Osteoblast (primary cell): ENCODE measurements around the gene EPHB3. TPM values are rescaled to one million over a fixed set of nuclear protein-coding genes. Genes with fewer than 3 reads are reported as not detected.

Experiments used
- DNase-seq: peaks from one replicate; pipeline ENCODE4 v3.0.0; 2011; ENCODE audit warnings: low spot score, mixed read lengths; ENCODE audit not compliant: insufficient read length; ENCODE audit errors: missing footprints
- H2AFZ ChIP-seq: 2 replicates; pipeline ENCODE4 v1.6.0; 2011; ENCODE audit warnings: mild to moderate bottlenecking, low read length
- H3K27ac ChIP-seq: 2 replicates; pipeline ENCODE4 v1.5.1; 2011; ENCODE audit warnings: mild to moderate bottlenecking, low read depth, low read length, moderate library complexity
- H3K27me3 ChIP-seq: 2 replicates; pipeline ENCODE4 v1.6.0; 2012; ENCODE audit warnings: mild to moderate bottlenecking, control low read depth, inconsistent platforms, low read length, moderate library complexity; ENCODE audit not compliant: insufficient read depth
- H3K36me3 ChIP-seq: 2 replicates; pipeline ENCODE4 v1.5.1; 2011; ENCODE audit warnings: mild to moderate bottlenecking, low read length, control low read depth, moderate library complexity; ENCODE audit not compliant: insufficient read depth
- H3K4me1 ChIP-seq: 2 replicates; pipeline ENCODE4 v1.5.1; 2011; ENCODE audit warnings: mild to moderate bottlenecking, low read length, control low read depth, moderate library complexity; ENCODE audit not compliant: insufficient read depth
- H3K4me2 ChIP-seq: 2 replicates; pipeline ENCODE4 v1.6.0; 2011; ENCODE audit warnings: mild to moderate bottlenecking, low read length; ENCODE audit not compliant: insufficient read depth
- H3K4me3 ChIP-seq: fragments of 200-600 bp; sonication (generic); 3 replicates; pipeline ENCODE4 v1.5.1; 2012; ENCODE audit warnings: mild to moderate bottlenecking, low read length, inconsistent platforms; ENCODE audit not compliant: insufficient read depth
- H3K79me2 ChIP-seq: 2 replicates; pipeline ENCODE4 v1.6.0; 2012; ENCODE audit warnings: mild to moderate bottlenecking, low read length, control low read depth, inconsistent platforms; ENCODE audit not compliant: insufficient read depth
- H3K9me3 ChIP-seq: 2 replicates; pipeline ENCODE4 v1.5.1; 2011; ENCODE audit warnings: low read depth, low read length, control low read depth
- H4K20me1 ChIP-seq: 2 replicates; pipeline ENCODE4 v1.6.0; 2012; ENCODE audit warnings: mild to moderate bottlenecking, low read length, control low read depth; ENCODE audit not compliant: insufficient read depth
- total RNA-seq: library from RNA; depleted of rRNA; stranded (reverse); fragments of >200 nt; gene quantifications from 2 replicates; pipeline ENCODE4 v1.2.3, GENCODE V29; 2012
- TF ChIP-seq, protein P1 (sequence below): IDR thresholded peaks from 2 replicates; pipeline ENCODE4 v1.5.1; 2011; ENCODE audit warnings: mild to moderate bottlenecking, low read depth, low read length, moderate library complexity; ENCODE audit errors: extremely low read depth

EPHB3 gene
- total RNA-seq, 1 donor, result 3.6 TPM

DNA sequence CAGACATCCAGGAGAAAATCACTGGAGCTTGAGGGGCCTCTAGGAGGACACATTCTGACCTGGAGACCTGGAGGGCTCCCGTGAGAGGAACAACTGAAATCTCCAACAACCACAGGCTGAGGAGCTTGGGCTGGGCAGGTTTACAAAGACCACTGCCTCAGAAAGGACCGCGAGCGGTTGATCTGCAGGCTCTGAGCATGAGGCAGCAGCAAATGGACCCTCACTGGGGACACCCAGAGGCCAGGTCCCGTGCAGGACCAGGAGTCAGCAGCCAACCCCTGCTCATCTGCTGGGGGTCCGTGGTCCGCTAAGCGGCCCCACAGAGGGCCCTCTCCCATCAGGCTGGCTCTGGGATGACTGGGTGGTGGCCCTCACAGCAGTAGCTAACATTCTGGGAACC is 10.5 kb upstream of the EPHB3 start:
- no peak overlapping the region for H3K4me2 ChIP-seq
- H3K36me3 ChIP-seq, result no peaks in the 10 kb centered on the region
- H2AFZ ChIP-seq, result no peak overlapping the region
- peaks cover 31% of the 10 kb centered on the region for H3K27me3 ChIP-seq
- H3K27ac ChIP-seq, result no peak overlapping the region
- no peaks in the 10 kb centered on the region for H3K9me3 ChIP-seq
- no peak for DNase-seq
- H3K79me2 ChIP-seq, result no peaks in the 10 kb centered on the region
- H4K20me1 ChIP-seq, result no peaks in the 10 kb centered on the region
- H3K4me3 ChIP-seq, result no peak overlapping the region
- TF ChIP-seq, protein P1, sequence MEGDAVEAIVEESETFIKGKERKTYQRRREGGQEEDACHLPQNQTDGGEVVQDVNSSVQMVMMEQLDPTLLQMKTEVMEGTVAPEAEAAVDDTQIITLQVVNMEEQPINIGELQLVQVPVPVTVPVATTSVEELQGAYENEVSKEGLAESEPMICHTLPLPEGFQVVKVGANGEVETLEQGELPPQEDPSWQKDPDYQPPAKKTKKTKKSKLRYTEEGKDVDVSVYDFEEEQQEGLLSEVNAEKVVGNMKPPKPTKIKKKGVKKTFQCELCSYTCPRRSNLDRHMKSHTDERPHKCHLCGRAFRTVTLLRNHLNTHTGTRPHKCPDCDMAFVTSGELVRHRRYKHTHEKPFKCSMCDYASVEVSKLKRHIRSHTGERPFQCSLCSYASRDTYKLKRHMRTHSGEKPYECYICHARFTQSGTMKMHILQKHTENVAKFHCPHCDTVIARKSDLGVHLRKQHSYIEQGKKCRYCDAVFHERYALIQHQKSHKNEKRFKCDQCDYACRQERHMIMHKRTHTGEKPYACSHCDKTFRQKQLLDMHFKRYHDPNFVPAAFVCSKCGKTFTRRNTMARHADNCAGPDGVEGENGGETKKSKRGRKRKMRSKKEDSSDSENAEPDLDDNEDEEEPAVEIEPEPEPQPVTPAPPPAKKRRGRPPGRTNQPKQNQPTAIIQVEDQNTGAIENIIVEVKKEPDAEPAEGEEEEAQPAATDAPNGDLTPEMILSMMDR, result no peak
- H3K4me1 ChIP-seq, result no peaks in the 10 kb centered on the region

DNA sequence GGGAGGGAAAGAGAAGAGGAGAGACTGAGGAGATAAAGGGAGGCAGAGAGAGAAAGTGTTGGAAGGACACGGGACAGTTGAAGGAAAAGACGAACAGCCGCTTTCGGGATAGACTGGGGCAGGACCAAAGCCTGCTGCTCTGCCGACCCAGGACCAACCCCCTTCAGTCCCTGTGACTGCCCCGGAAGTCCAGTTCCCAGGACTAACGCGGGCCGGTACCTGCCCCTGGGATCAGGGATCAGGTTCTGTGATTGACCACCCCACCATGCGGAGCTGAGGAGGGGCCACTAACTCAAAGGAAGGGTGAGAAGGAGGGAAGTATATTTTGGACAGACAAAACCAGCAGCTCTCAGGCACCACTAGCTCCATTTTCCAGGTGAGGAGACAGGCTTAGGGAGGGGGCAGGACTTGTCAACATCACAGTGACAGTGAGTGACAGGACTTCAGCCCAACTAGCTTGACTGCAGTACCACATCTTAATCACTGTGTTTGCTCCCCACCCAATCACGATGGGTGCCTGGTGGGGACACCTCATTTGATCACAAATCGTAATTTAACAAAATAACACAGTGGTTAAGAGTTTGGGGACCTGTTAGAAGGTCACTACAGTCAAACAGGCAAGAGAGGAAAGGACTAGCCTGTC is 9.8 kb upstream of the EPHB3 start:
- Histone ChIP-seq H3K9me3 (no peaks in the 10 kb centered on the region), H3K79me2 (no peaks in the 10 kb centered on the region), H4K20me1 (no peaks in the 10 kb centered on the region), H3K27me3 (peaks cover 32% of the 10 kb centered on the region), H2AFZ (no peak overlapping the region), H3K4me2 (no peak overlapping the region), H3K4me1 (no peaks in the 10 kb centered on the region), H3K27ac (no peak overlapping the region), H3K4me3 (no peak overlapping the region), H3K36me3 (no peaks in the 10 kb centered on the region)
- TF ChIP-seq, protein P1, result no peak
- no peak for DNase-seq

DNA sequence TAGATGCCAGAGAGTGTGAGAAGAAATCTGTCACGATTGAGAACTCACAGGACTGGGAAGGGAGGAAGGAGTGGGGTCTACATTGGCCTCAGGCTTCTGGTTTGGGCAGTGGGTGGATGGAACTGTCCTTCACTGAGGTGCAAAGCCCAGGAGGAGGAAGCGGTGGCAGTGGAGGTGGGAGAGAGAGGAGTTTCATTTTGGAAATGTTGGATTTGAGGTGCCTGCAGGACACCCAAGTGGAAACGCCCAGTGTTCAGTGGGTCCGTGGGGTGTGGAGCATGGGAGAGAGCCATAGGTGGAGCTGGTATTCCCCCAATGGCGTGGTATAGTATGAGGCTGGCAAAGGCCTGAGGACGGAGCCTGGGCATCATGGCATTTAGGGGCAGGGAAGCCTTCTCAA is 9.3 kb upstream of the EPHB3 start:
- Histone ChIP-seq H3K79me2 (no peaks in the 10 kb centered on the region), H3K36me3 (no peaks in the 10 kb centered on the region), H3K27me3 (peaks cover 37% of the 10 kb centered on the region), H3K4me3 (no peak overlapping the region), H2AFZ (no peak overlapping the region), H3K4me1 (no peaks in the 10 kb centered on the region), H3K9me3 (no peaks in the 10 kb centered on the region), H3K27ac (no peak overlapping the region), H4K20me1 (no peaks in the 10 kb centered on the region), H3K4me2 (no peak overlapping the region)
- DNase-seq, result no peak
- TF ChIP-seq, protein P1, result no peak

DNA sequence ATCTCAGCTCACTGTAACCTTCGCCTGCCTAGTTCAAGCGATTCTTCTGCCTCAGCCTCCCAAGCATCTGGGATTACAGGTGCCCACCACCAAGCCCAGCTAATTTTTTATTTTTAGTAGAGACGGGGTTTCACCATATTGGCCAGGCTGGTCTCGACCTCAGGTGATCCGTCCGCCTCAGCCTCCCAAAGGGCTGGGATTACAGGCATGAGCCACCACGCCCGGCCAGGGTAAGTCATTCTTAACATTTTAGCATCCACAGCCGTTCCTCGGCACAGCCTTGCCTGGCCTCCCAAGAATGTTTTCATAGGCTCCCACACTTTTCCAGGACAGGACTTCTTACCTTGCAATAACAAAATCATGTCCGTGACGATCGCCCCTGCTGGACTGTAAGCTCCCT is 8.7 kb upstream of the EPHB3 start:
- no peaks in the 10 kb centered on the region for H4K20me1 ChIP-seq
- H3K4me2 ChIP-seq, result no peak overlapping the region
- H3K9me3 ChIP-seq, result no peaks in the 10 kb centered on the region
- no peaks in the 10 kb centered on the region for H3K79me2 ChIP-seq
- no peaks in the 10 kb centered on the region for H3K36me3 ChIP-seq
- H3K27me3 ChIP-seq, result peaks cover 43% of the 10 kb centered on the region
- H3K4me1 ChIP-seq, result no peaks in the 10 kb centered on the region
- TF ChIP-seq, protein P1, result no peak
- no peak for DNase-seq
- H2AFZ ChIP-seq, result no peak overlapping the region
- no peak overlapping the region for H3K4me3 ChIP-seq
- no peak overlapping the region for H3K27ac ChIP-seq
